T-helper 2 cell treated with Interferon-gamma antibody and Interleukin-4, amounts not matched to agents 100 ng/mL and 5 ng/mL, for 36 hours (primary cell): ENCODE results near the gene CNPY1. TPM values are rescaled to one million over a fixed set of nuclear protein-coding genes. Genes with fewer than 3 reads are reported as not detected.

ENCODE experiments used
- intact Hi-C: fragments of 100-400 bp; cut with micrococcal nuclease; formaldehyde crosslinking; loops from one replicate; pipeline ENCODE4 v1.15.1; 2023
- total RNA-seq: library from RNA; stranded (reverse); gene quantifications from 2 replicates; pipeline ENCODE4 v1.2.3, GENCODE V29; 2022

The CNPY1 gene
- total RNA-seq, 1 donor from 2014 or later = not detected

GRCh38 chr7:155559519-155560108 lies 13.3 kb upstream of the CNPY1 start:
- intact Hi-C loops = no loop called here

GRCh38 chr7:155558961-155559360 lies 12.6 kb upstream of the CNPY1 start:
- intact Hi-C loops = no loop called here

- intact Hi-C loops = no loop called here
Measured at GRCh38 chr7:155558351-155558750, 12.0 kb upstream of the CNPY1 start.

GRCh38 chr7:155557778-155558177 lies 11.4 kb upstream of the CNPY1 start:
- intact Hi-C loops = no loop called here

- intact Hi-C loops = no loop called here
Measured at GRCh38 chr7:155556763-155557162, 10.4 kb upstream of the CNPY1 start.

DNA sequence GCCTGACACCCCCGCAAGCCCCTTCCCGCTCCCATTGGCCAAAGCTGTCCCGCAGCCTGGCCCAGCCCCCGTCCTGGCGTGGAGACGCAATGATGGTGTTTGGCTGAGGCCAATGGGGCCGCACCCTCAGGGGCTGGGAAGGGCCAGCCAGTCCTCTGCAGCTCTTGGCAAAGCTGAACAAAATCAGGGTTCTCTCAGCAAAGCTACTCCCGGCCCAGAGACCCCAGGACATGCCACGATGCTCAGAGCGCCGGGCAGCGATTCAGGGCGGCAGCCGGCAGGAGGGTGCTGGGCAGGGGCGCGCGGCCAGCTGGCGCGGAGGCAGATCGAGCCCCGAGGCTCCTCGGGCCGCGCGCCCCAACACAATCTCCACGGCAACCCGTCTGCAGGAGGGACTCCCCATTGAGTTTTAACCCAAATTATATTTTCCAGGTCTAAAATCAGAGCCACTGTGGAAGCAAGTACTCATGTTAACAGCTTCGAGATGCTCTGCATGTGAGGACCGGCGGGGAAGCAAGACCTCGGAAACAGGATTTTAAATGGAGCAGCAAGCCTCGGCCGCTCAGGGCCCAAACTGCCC lies 8.8 kb upstream of the CNPY1 start:
- intact Hi-C loops = no loop called here

GRCh38 chr7:155553871-155554270 lies 7.5 kb upstream of the CNPY1 start:
- intact Hi-C loops = no loop called here

- intact Hi-C loops = no loop called here
Measured at GRCh38 chr7:155551785-155552611, 5.6 kb upstream of the CNPY1 start.

GRCh38 chr7:155550916-155551315 lies 4.6 kb upstream of the CNPY1 start:
- intact Hi-C loops = no loop called here

DNA sequence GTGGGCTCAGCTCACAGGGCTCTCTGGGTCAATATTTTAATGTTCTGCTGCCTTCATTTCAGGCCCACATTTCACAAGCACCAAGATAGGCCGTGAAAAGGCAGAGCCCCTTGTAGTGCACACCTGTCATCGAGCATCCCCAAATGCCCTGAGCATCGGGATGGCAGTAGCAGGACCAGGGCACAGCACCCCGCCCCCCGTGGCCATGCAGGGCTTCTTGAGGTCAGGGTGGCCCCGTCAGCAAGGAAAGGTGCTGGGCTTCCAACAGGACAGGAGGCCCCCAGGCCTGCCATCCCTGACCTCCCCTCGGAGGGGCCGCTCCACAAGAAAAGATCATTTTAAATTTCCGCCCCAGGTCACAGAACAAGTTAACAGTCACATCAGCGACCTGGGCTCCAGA lies 2.9 kb upstream of the CNPY1 start:
- intact Hi-C loops = no loop called here

DNA sequence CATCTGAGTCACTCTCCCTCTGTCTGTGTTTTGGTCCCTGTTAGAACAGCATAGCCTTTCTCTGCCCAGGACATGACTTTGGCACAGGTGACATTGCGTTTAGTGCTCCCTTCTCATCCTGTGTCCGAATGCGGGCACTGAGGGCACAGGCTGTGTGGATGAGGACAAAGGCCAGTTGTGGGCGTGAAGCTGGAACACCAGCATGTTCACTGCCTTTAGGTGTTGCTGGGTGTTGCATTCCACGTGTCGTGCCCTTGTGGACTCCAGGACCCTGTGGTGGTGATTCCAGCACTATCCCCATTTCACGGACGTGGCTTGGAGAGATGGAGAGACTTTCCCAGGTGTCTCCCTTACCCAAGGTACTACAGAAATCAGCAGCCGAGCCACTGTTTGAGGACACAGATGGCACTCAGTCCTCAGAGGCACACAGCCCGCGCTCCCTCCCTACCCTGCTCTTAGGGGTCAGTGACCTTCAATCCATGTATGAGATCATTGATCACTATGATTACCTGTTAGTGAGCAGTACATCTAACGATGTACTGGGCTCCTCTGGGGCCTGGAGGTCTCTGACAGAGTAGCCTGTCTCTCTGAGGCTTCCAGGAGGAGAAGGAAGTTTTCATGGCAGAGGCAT lies 917 bp upstream of the CNPY1 start:
- intact Hi-C loops = no loop called here

- intact Hi-C loops = no loop called here
Measured at GRCh38 chr7:155545348-155545747, 1.0 kb downstream of the CNPY1 start.

- intact Hi-C loops = no loop called here
Measured at GRCh38 chr7:155544485-155544884, 1.9 kb downstream of the CNPY1 start.

DNA sequence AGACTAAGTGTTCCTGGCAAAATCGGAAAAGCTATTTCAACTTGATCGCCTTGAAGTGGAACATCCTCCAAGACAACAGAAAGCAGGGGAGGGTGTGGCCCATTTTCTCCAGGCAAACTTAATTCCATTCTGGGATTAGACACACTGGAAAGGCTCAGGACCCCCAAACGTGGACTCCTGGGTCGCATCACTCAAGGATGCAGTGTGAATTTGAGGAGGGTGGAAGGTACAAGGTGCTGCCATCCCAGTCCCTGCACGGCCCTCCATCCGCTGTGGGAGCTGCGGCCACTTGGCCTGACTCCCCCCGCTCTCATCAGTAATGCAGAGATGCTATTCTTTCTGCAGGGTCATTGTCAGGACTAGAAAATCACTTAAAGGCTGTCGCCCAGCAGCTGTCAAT lies 2.4 kb downstream of the CNPY1 start:
- intact Hi-C loops = no loop called here

- intact Hi-C loops = no loop called here
Measured at GRCh38 chr7:155543011-155543876, 3.1 kb downstream of the CNPY1 start.

DNA sequence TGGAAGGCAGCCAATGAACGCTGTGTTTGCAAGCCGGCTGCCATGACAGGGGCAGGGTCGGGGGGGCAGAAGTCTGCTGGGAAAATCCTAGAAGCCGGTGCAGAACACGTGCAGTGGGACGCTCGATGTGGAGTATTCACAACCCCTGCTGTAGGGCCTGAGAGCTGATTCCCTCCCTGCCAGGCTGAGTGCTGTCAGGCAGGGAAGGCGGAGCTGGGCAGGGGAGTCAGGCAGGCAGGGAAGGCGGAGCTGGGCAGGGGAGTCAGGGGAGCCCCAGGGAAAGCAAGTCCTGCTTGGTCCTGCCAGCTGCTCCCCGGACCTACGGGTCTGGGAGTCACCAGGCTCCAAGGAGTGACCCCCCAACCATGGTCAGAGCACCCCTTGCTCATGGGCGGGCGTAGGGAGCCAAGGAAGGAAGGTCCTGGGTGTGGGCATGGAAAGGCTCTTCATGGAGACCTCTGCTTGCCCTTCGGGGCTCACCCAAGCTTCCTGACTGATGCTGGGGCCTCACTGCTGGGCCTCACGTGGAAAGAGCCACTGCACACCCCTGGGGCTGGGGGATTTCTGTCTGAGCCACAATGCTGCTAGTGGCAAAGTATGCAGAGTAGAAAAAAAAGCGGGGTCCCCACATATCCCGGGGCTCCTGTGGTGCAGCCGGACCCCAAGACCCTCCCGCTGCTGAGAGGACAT lies 4.2 kb downstream of the CNPY1 start:
- intact Hi-C loops = no loop called here

- intact Hi-C loops = no loop called here
Measured at GRCh38 chr7:155540553-155540952, 5.8 kb downstream of the CNPY1 start.

DNA sequence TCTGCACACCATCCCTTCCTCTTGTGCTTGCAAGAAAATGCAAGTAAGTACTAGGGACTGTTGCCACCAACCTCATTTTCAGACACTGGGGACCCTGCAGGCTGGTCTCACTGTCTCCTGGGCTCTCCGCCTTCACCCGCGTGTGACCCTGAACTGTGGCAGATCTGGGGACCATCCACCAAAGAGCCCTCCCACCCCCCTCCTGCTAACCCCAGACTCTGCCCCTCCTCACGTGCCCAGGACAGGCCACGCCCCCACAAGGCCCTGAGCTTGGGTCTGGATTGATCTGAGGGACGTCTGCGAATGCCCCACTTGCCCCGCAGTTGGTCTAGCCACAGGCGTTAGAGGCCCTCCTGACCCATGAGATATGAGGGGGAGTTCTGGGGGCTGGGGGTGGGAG lies 8.1 kb downstream of the CNPY1 start:
- intact Hi-C loops = no loop called here

DNA sequence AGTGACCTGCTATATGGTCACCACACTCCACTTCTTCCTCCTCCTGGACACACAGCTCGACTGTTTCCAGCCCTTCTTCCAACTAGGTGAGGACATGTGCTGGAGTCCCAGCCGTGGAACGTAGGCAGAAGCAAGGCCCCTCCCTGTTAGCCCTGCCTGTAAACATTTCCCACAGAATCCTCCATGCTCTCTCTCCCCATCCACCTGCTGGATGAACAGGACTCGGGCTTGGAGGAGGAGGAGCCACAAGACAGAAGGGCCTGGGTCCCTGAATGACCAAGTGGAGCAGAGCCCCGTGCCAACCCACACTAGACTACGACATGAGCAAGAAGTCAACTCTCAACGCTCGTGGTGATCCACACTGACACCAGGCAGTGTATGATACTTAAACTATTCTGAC lies 9.9 kb downstream of the CNPY1 start:
- intact Hi-C loops = no loop called here

DNA sequence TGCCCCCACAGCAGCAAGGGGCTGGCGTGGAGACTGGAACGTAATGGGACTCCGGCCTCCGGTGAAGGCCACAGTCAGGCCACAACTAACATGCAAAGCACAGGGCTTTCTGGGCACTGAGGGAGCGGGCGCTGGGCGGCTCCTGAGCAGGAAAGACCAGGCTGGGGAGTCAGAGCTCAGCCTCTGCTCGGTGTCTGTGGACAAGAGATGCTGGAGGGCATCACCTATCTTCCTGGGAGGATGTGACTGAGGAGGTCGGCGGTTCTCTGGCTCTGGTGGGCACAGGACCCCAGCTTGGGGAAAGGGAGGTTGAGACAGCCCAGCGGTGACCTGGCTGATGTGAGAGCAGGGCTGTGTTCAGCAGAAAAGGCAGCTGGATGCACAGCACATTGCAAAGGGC lies 11.7 kb downstream of the CNPY1 start:
- intact Hi-C loops = loop anchor here (5.0 kb wide), 2 partner anchors 67 to 157 kb away; no protein-coding TSS in a partner anchor
